Measurements from ENCODE around the gene PRDX3.
A peak's percentile ranks its signal among the peaks of the same experiment; 100 is the strongest.
"Not testable (repeated sequence)": the region's sequence is repeated elsewhere in the genome, so short reads cannot be mapped to it uniquely, and the experiment has no call there.

PRDX3 gene

DNA sequence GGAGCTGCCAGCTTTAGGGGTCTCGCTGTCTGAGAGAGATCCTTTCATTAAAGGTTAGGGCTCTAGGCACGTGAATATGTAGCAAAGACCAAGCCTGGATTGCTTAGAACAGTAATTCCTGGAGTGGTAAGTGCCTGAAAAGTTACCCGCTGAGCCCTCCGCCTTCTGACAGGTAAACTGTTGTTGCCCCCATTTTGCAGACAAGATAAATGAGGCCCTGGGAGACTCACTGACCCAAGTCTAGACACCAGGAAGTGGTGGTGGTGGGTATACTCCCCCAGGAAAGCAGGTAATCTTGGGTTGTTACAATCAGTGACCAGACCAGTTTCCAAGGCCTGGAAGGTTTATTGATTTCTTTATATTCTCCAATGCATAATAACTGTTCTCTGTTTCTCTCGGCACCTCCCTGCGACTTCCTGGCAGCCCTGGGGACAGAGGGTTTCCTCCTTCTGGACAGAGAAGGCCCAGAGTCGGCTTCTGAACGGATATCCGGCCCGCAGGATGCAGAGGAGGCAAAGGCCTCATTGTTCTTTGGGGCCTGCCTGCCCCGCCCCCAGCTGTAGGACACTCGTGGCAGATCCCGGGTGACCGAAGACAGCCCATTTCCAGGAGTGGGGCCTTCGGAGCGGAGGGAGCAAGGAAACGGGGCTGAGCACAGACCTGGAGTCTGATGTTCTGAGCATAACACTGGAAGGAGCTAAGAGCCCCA lies 27.4 kb upstream of the PRDX3 start:
- DNase-seq, result peak; percentile 23 to 53

DNA sequence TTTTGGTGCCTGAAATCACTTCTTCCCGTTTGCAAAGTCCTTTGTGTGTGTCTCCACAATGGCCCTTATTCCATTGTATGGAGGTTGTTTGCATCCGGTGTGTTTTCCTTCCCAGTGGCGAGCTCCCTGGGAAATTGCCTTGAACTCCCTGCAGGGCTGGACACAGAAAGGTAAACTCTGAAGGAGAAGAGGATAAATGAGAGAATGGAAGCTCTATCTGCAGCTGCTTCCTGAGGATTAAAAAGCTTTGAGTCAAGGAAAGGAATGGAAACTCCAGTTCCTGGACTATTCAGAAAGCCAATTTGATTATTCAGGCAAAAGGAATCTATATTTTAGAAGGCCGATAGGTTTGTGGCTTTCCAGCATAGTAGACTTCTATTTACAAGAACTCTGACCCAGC lies 24.4 kb upstream of the PRDX3 start:
- DNase-seq, result no peak

DNA sequence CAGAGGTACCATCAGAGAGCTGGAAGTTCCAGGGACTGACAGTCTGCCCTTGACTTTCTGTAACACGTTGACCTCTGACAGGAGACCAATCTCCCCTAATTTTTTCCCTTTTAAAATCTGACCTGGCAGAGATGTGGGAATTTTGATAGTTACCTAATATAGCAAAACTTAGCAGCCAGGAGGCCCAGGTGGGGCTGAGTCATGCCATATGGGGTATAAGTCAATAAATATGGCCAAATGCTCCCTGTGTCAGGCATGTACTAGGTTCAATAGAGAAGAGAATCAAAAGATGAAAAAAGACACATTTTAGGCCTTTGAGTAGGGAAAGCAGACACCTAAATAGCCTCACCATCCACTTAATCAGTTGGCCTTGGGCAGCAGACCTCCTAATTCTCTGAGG lies 22.6 kb upstream of the PRDX3 start:
- no peak for DNase-seq

DNA sequence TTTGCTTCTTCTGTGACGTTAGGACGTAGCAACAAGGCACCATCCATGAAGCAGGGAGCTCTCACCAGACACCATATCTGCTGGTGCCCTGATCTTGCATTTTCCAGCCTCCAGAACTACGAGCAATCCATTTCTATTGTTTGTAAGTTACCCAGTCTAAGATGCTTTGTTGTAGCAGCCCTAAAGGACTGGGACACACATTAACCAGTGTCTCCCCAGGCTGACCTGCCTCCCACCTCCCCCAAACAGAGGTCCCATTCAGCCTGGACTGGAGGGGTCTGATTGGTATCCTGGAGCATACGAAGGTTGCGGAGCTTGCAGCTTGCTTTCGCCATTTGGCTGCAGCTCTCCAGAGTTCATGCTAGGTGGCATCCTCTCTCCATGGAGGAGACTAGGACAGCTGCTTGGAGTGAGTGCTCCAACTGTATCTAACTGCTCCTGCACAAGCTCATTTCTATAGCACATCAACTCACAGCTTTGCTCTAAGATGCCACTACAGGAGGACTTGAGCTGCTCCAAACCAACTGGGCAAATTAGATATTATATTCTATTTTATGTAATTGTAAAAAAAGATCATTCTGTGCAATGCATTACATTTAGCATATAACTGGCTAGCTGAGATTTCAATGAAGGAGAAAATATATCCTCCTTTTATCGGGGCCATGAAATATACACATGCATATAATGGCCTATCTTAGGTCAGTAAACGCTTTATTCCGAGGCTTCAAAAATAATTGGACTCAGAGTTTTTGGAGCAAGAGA lies 20.8 kb upstream of the PRDX3 start:
- peak; percentile 62 to 83 for DNase-seq

DNA sequence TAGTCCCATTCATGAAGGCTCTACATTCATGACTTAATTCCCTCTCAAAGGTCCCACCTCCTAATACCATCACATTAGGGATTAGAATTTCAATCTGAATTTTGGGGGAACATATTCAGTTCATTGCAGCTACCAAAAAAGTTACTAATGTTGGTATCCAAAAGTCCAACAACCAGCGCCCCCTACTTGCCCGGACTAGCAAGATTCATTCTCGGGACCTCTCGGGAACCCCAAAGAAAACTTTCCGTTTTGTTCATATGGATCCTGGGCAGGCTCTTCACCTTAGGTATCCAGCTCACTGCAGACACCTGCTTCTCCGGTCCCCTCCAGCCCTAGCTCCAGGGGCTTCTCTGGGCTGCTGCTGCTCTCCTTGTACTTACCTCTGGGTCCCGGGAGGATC lies 19.8 kb upstream of the PRDX3 start:
- DNase-seq, result peak in 1 of 2 donors; percentile 4

DNA sequence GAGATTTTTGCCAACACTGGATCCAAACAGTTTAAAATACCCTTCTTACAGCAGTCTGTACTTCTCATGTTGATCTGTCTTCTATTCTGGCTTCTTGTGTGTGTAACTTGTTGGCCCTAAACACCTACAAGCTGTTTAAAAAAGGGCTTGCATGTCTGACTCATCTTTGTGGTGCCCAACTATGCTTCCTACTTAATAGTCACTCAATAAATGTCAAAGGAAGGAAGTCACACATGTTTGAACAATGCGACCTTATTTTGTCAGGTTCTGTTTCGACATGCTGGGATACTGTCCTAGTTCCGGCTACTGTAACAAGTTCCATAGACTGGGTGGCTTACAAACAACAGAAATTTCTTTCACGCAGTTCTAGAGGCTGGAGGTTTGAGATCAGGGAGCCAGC lies 19.3 kb upstream of the PRDX3 start:
- no peak for DNase-seq

DNA sequence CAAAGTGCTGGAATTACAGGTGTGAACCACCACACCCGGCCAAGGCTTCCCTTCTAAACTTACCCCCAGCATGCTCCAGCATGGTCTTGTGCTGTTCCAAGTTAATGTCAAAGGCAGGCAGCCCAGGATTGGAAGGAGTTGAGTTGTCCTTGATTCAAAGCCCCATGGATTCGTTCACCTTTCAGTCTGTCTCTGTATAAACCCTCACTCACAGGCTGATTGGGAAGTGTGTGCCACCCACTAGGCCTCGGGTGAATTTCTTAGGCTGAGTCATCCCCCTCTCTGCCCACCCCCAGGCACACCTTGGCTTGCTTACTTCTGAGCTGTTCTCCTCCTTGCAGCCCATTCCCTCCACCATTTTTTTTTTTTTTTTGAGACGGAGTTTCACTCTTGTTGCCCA lies 13.3 kb upstream of the PRDX3 start:
- no peak for DNase-seq

DNA sequence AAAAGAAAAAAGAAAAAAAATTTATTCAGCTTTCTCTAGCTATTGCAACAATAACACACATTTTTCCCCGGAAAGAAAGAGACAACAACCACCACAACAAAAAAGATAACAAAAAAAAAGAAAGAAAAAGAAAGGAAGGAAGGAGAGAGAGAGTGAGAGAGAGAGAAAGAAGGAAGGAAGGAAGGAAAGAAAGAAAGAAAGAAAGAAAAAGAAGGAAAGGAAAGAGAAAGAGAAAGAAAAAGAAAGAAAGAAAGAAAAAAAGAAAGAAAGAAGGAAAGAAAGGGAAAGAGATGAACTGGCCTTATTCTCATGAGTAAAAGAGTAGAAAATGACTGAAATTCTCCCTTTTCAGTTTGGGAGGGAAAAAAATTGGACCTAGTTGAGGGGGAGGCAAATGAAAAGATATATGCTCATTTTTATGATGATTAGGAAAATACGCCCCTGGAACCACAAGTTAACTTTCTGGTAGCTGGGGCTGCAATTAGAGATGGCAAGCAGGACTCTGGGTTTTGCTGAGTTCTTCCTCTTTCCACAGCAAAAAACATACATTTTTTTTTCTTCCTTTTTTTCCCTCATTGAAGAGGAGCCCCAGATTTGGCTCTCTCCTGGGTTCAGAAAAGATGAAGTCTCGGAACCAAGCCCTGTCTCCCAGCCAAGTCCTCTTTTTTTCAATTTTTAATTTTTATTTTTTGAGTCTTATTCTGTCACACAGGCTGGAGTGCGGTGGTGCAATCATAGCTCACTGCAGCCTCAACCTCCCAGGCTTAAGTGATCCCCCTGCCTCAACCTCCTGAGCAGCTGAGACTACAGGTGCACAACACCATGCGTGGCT lies 12.6 kb upstream of the PRDX3 start:
- no peak for DNase-seq

DNA sequence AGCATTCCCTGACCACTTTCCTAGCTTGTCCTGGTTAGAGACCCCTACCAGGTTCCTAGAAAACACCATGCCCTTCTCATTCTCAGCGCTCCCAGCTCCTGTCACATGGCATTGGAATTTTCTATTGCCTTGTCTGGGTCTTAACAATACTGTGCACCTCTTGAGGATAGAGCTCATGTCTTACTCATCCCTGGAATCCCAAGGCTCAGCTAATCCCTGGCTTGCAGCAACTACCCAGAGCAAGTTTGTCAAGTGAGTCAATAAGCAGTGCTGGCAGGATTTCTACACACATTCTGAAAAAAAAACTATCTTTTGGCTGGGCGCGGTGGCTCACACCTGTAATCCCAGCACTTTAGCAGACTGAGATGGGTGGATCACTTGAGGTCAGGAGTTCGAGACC lies 11.7 kb upstream of the PRDX3 start:
- DNase-seq, result no peak

DNA sequence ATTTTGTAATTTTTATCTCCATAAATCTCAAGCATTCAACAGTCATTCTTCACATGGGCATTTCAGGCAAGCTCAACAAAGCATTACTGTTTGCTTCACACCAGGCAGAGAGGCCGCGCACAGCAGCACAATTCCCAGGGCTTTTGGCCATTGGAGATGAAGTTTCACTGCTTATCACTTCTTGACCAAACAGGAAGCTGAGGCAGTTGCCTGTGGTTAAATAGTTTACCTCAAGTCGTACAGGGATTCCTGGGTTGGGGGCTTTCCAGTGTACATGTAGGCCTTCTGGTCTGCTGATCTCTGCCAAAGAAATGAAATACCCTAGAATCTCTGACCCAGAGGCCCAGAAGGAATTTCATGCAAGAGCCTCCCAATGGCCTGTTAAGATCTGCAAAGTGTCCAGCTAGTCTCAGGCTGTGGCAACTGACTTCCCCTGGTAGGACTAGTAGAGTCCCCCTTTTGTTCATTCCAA lies 11.2 kb upstream of the PRDX3 start:
- peak; percentile 11 to 26 for DNase-seq

DNA sequence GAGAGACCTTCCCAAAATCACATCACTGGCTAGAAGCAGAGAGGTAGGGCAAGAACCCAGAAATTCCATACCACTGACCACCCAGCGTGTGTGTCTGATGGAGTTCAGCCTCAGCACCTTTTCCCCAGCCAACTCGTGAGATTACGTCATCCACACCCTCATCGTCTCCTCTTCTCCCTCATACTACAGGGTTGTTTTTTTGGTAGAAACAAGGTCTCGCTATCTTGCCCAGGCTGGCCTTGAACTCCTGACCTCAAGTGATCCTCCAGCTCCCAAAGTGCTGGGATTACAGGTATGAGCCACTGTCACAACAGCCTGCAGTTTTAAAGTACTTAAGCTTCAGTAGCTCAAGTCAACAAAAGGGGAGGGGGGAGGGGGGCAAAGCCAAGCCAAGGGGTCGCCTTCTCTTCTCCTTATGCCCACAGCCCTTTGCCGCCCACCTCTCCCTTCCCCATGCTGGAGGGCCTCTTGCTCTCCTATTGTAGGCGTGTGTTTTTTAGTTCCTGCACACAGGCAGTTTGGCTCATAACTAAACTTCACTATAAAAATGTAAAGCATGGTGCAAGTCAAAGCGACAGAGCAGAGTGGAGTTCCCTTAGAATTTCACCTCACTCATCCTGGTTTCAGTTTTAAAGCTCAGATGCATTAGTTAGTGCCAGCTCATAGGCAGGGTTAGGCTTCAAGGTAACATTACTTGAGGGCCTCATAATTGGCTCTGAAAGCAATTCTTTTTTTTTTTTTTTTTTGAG lies 5.2 kb upstream of the PRDX3 start:
- DNase-seq, result no peak

DNA sequence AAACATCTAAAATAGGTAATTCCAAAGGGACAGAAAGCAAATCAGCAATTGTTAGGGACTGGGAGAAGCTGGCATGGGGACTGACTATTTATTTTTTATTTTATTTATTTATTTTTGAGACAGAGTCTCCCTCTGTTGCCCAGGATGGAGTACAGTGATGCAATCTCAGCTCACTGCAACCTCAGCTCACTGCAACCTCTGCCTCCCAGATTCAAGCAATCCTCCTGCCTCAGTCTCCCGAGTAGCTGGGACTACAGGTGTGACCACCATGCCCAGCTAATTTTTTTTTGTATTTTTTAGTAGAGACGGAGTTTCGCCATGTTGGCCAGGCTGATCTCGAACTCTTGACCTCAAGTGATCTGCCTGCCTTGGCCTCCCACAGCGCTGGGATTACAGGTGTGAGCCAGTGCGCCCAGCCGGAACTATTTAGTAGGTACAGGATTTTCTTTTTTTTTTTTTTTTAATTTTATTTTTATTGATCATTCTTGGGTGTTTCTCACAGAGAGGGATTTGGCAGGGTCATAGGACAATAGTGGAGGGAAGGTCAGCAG lies 2.3 kb upstream of the PRDX3 start:
- not testable (repeated sequence) for DNase-seq

DNA sequence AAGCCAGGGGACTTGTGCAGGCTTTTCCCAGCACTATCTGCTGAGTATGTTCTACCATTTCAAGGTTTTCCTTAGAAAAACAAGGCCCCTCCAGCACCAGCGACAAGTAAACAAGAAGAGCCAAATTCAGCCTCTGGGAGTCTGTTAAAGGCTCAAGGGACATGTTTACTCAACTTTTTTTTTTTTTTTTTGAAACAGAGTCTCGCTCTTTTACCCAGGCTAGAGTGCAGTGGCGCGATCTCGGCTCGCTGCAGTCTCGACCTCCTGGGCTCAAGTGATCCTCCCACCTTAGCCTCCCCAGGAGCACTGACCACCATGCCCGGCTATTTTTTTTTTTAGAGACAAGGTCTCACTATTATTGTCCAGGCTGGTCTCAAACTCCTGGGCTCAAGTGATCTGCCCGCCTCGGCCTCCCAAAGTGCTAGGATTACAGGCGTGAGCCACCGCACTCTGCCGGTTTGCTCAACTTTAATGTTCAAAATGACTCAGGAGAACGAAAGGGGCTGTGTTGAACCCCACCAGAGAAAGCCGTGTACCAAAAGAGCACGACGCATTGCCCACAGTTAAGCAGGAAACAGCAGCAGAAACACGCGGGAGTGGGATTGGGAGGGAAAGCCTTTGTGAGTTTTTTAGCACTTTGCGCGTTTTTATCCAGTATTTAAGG lies 772 bp downstream of the PRDX3 start:
- DNase-seq, result no peak

DNA sequence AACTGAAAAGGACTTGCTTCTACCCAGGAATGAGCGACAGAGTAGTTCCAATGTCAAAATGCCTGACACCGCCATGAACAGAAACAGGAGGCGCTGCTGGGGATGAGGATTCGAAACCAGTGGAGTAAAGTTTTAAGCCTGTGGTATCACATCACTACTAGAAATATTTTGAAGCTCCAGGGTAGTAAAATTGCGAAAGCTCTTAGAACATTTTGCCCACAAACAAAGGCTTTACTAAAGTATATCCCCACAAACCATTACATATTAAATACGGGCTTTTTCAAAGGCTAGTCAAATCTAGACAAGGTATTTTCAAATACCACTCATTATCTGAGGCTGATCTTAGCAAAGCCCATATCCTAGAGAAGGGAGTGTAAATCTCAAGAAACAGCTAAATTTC lies 2.4 kb downstream of the PRDX3 start:
- no peak for DNase-seq

DNA sequence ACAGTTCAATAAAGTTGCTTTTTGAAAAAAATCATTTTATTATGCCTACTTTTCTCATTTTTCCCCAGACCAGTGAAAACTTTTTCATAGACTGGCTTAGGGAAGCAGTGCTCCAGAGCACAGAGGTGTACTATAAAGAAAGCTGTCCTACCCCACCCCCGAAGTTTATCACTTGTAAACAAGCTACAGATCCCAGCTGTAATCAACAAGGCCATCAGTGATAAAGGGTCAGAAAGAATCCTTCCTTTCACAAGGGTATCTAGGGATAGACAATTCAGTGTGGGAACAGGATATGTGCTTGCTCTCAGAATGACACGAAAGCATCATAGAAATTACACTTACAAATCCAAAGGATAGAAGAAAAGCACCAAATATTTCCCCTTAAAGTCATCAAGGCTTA lies 4.5 kb downstream of the PRDX3 start:
- DNase-seq, result no peak

DNA sequence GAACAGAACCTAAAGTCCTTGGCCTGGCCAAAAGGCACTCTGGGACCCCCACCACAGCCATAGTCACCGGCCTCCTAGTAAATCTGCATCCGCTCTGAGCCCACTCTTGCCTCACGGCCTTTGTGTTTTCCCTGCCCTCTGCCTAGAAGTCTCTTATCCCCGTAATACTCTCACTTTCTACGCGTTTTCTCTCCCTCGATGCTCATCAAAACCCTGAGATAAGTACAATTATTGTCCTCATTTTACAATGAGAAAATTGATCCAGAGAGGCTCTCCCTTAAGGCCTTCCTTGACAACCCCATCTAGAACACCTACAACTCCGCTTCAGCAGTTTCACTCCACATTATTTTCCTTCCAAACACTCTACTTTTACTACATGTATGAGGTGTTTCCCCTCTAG lies 11.6 kb downstream of the PRDX3 start:
- DNase-seq, result no peak

DNA sequence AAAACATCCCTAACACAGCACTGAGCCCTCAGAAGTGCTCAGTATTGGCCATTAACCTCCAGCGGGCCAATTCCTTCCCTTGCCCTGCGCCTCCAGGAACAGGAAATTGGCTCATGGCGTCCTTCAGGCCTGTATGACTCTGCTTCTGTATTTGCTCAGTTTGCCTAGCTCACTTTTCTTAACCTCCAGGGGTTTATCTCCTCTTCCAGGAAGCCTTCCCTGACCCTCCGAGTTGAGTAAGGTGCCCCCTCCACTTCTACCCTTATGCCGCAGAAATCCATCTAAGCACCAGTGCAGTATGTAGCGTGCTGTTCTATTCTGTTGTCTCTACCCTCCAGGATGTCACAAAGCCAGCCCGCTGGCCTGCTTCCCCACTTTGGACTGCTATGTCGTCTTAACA lies 12.0 kb downstream of the PRDX3 start:
- DNase-seq, result no peak

DNA sequence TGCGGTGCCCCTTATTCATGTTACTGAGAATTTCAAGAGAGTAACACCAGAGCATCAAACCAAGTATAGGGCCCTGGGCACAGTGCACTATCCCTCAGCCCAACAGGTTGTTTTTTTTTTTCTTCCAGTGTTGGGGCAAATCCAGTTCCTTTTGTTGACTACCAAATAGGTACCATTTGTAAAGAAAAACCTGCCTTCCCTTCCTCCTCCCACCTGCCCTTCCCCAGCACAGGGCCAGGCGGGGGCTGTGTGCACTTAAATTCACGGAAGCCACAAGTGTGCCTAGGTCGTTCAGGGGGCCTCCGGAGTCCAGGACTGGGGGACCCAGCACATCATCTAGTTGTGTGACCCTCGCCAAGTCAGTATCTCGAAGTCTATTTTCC lies 12.5 kb downstream of the PRDX3 start:
- DNase-seq, result no peak

DNA sequence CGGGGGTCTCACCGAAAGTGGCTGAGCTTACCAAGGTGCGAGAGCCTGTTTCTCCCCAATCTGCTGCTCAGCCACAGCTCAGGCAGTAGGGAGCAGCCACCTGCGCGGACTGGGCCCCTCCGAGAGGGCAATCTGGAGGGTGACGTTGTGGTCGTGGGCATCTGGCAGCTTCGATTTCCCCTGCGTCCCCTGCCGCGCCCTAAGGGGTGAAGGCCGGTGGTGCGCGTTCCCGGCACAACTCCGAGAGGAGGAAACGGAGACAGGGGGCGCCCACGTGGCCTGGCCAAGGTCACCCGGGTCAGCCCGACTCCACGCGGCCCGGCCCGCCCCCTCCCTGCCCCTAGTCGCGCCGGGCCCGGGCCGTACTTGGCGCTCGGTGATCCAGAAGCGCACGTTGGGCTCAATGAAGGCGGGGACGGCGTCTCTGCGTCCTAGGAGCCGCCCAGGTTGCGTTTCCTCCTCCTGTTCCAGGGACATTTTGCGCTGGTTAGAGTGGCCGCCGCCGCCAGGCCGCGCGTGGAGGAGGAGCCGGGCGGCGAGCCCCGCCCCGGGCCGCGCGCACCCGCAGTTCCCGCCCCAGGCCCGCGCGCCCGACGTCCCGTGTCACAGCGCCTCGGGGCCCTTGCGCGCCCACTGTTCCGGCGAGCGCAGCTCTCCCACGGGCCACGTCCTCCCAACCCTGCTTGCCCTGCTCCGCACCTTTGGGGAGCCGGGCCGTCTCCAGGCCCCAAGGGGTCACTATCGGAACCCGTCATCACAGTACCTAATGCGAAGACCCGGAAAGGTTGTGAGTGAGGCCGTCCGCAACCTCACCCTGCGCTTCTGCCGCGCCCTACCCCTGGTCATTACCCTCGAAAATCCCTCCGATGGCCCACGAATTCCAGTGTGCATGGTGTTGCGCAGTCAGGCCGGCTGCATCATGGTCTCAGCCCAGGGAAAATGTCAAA lies 13.2 kb downstream of the PRDX3 start, which contains the start of gene SFXN4:
TSS of gene SFXN4 (minus strand) at position 544 of the 947 bp plus-strand sequence. CDS start at position 477, 67 bp downstream.
- peak; percentile 79 to 87 for DNase-seq

DNA sequence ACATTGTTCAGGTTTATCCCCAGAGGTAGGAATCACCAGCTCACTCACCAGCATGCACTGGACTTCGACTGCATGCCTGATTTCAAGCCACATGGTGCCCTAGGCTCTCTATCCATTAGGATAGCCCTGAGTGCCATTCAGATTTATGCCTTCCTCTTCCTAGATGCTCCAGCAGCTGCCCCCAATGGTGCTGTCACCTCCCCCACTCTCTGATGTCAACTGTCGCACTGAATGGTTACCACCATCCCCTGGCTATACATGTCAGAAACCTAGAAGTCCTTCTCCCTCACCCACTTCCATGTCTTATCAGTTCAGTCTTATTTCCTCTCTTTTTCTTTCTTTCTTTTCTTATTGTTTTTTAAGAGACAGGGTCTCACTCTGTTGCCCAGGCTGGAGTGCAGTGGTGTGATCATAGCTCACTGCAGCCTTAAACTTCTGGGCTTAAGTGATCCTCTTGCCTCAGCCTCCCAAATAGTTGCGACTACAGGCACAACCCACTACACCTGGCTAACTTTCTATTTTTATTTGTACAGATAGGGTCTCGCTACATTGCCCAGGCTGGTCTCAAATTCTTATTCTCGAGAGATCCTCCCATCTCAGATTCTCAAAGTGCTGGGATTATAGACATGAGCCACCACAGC lies 16.0 kb downstream of the PRDX3 start:
- no peak for DNase-seq

Data from hippocampal formation (tissue), 2 donors.